ENCODE data around the gene EFCAB13.

EFCAB13 gene

DNA sequence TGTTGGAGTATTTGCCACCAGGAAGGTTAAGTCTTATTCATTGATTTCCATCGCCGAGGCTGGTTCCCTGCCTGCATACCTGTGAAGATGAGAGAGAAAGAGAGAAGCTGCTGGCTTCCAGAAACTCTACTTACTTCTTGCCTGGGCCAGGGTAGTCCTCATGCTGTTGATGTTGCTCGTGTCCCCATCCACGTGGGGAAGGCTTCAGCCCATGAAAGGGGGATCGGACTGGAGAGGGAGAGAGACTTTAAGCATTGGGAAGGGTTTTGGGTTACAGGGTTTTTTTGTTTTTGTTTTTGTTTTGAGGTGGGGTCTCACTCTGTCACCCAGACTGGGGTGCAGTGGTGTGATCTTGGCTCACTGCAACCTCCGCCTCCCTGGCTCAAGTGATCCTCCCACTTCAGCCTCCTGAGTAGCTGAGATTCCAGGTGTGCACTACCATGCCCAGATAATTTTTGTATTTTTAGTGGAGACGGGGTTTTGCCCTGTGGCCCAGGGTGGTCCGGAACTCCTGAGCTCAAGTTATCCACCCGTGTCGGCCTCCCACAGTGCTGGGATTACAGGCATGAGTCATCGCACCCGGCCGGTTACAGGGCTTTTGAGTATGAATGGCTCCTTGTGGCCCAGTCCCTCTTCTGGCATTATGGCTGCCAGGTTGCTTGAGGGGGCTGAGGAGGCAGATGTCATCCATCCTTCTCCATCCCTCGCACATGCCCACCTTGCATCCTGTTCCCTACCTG is 43.5 kb upstream of the EFCAB13 start (continued):
- TF ChIP-seq, protein P1, sequence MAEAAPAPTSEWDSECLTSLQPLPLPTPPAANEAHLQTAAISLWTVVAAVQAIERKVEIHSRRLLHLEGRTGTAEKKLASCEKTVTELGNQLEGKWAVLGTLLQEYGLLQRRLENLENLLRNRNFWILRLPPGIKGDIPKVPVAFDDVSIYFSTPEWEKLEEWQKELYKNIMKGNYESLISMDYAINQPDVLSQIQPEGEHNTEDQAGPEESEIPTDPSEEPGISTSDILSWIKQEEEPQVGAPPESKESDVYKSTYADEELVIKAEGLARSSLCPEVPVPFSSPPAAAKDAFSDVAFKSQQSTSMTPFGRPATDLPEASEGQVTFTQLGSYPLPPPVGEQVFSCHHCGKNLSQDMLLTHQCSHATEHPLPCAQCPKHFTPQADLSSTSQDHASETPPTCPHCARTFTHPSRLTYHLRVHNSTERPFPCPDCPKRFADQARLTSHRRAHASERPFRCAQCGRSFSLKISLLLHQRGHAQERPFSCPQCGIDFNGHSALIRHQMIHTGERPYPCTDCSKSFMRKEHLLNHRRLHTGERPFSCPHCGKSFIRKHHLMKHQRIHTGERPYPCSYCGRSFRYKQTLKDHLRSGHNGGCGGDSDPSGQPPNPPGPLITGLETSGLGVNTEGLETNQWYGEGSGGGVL (tag by site-specific recombination; IDR thresholded peaks at IDR 0.05) = peak; percentile 82
- no peak for TF ChIP-seq ZNF626 (tag by site-specific recombination; IDR thresholded peaks at IDR 0.05)
- no peak for TF ChIP-seq ZNF274 (IDR thresholded peaks at IDR 0.05; ENCODE audit: low read length)
- TF ChIP-seq ZNF274 (tag by site-specific recombination; IDR thresholded peaks at IDR 0.05; ENCODE audit: borderline replicate concordance) = no peak
- peak; percentile 19; the same call in 1 of the 2 replicates for TF ChIP-seq ZBTB17 (tag by site-specific recombination; IDR thresholded peaks at IDR 0.05)
- TF ChIP-seq ZNF677 (tag by site-specific recombination; IDR thresholded peaks at IDR 0.05) = no peak
- TF ChIP-seq ZNF10 (tag by site-specific recombination; IDR thresholded peaks at IDR 0.05) = no peak
- TF ChIP-seq, protein P2, sequence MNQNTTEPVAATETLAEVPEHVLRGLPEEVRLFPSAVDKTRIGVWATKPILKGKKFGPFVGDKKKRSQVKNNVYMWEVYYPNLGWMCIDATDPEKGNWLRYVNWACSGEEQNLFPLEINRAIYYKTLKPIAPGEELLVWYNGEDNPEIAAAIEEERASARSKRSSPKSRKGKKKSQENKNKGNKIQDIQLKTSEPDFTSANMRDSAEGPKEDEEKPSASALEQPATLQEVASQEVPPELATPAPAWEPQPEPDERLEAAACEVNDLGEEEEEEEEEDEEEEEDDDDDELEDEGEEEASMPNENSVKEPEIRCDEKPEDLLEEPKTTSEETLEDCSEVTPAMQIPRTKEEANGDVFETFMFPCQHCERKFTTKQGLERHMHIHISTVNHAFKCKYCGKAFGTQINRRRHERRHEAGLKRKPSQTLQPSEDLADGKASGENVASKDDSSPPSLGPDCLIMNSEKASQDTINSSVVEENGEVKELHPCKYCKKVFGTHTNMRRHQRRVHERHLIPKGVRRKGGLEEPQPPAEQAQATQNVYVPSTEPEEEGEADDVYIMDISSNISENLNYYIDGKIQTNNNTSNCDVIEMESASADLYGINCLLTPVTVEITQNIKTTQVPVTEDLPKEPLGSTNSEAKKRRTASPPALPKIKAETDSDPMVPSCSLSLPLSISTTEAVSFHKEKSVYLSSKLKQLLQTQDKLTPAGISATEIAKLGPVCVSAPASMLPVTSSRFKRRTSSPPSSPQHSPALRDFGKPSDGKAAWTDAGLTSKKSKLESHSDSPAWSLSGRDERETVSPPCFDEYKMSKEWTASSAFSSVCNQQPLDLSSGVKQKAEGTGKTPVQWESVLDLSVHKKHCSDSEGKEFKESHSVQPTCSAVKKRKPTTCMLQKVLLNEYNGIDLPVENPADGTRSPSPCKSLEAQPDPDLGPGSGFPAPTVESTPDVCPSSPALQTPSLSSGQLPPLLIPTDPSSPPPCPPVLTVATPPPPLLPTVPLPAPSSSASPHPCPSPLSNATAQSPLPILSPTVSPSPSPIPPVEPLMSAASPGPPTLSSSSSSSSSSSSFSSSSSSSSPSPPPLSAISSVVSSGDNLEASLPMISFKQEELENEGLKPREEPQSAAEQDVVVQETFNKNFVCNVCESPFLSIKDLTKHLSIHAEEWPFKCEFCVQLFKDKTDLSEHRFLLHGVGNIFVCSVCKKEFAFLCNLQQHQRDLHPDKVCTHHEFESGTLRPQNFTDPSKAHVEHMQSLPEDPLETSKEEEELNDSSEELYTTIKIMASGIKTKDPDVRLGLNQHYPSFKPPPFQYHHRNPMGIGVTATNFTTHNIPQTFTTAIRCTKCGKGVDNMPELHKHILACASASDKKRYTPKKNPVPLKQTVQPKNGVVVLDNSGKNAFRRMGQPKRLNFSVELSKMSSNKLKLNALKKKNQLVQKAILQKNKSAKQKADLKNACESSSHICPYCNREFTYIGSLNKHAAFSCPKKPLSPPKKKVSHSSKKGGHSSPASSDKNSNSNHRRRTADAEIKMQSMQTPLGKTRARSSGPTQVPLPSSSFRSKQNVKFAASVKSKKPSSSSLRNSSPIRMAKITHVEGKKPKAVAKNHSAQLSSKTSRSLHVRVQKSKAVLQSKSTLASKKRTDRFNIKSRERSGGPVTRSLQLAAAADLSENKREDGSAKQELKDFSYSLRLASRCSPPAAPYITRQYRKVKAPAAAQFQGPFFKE (tag by site-specific recombination; IDR thresholded peaks at IDR 0.05; ENCODE audit: borderline replicate concordance) = 0 out of 2 replicates have a peak, but pooled peaks have one; percentile 68
- peak; percentile 53; the same call in 1 of the 2 replicates for TF ChIP-seq ZSCAN23 (tag by site-specific recombination; IDR thresholded peaks at IDR 0.05)
- no peak for TF ChIP-seq SCRT2 (tag by site-specific recombination; IDR thresholded peaks at IDR 0.05)
- 0 out of 2 replicates have a peak, but pooled peaks have one; percentile 42 for TF ChIP-seq ZNF2 (tag by site-specific recombination; IDR thresholded peaks at IDR 0.05)
- no peak for TF ChIP-seq KLF10 (tag by site-specific recombination; IDR thresholded peaks at IDR 0.05)
- peak; percentile 78 for TF ChIP-seq ZNF629 (tag by site-specific recombination; IDR thresholded peaks at IDR 0.05)

DNA sequence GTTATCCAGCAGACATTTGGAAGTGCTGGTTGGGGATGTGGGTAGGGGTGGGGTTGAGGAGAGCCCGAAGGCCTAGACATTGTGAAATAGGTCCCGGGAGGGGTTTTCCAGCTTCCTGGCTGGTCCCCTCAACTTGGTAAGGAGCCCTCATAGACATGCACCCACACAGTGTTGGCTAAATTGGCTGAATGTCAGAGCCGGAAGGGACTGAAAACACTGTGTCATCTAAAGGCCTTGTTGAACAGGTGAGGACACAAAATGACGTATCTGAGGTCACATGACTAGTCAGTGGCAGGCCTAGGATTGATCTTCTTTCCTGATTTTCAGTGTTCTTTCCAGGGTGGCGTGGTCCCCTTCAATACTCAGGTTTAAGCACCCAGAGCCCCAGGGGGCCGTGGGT is 42.5 kb upstream of the EFCAB13 start:
- POLR2A ChIA-PET = no interaction called here
- Histone ChIP-seq H3K4me3 (ENCODE audit: low read depth, low read length) (no peak overlapping the region), H3K9me3 (ENCODE audit: control insufficient read depth, insufficient read depth, low read depth, low read length) (no peaks in the 10 kb centered on the region), H3K4me1 (ENCODE audit: control insufficient read depth, insufficient read depth, low read length) (peaks cover 21% of the 10 kb centered on the region), H3K27ac (ENCODE audit: extremely low read depth, low read depth, low read length) (no peak overlapping the region), H3K36me3 (ENCODE audit: control insufficient read depth in 2 of 2, insufficient read depth in 1 of 2, low read length in 2 of 2) (no peaks in the 10 kb centered on the region)
- TF ChIP-seq ZNF561 (tag by site-specific recombination; IDR thresholded peaks at IDR 0.05; ENCODE audit: borderline replicate concordance) = no peak
- CTCF ChIA-PET = interaction anchor here (1.0 kb wide), 1 partner anchor 34 kb away, joined by 3 read pairs; no protein-coding TSS in a partner anchor

DNA sequence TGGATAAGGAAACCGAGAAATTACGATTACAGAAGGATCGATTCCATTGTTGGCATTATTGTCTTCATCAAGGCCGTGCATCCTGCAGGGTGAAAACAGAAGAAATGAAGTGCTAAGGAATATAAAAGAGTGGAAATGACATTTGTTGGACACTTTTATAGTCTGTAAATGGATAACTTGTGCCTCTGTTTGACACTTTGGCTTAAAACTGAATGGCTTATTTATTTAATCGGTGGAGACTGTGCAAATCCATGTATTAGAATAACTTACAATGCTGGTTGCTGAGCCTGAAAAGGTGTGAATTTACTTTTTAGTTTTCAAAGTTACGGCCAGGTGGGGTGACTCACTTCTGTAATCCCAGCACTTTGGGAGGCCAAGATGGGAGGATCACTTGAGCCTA is 38.8 kb upstream of the EFCAB13 start:
- Histone ChIP-seq H3K4me1 (ENCODE audit: control insufficient read depth, insufficient read depth, low read length) (peaks cover 7% of the 10 kb centered on the region; the same call in 1 of the 2 replicates), H3K4me3 (ENCODE audit: low read depth, low read length) (no peak overlapping the region), H3K36me3 (ENCODE audit: control insufficient read depth in 2 of 2, insufficient read depth in 1 of 2, low read length in 2 of 2) (no peaks in the 10 kb centered on the region), H3K27ac (ENCODE audit: extremely low read depth, low read depth, low read length) (no peak overlapping the region), H3K9me3 (ENCODE audit: control insufficient read depth, insufficient read depth, low read depth, low read length) (no peaks in the 10 kb centered on the region)
- POLR2A ChIA-PET = no interaction called here
- CTCF ChIA-PET = no interaction called here
- TF ChIP-seq ZNF548 (tag by site-specific recombination; IDR thresholded peaks at IDR 0.05) = no peak
- no peak for TF ChIP-seq BCL11A (tag by site-specific recombination; IDR thresholded peaks at IDR 0.05; ENCODE audit: low read depth)
- no peak for TF ChIP-seq SP3 (tag by site-specific recombination; IDR thresholded peaks at IDR 0.05)
- TF ChIP-seq, protein P3, sequence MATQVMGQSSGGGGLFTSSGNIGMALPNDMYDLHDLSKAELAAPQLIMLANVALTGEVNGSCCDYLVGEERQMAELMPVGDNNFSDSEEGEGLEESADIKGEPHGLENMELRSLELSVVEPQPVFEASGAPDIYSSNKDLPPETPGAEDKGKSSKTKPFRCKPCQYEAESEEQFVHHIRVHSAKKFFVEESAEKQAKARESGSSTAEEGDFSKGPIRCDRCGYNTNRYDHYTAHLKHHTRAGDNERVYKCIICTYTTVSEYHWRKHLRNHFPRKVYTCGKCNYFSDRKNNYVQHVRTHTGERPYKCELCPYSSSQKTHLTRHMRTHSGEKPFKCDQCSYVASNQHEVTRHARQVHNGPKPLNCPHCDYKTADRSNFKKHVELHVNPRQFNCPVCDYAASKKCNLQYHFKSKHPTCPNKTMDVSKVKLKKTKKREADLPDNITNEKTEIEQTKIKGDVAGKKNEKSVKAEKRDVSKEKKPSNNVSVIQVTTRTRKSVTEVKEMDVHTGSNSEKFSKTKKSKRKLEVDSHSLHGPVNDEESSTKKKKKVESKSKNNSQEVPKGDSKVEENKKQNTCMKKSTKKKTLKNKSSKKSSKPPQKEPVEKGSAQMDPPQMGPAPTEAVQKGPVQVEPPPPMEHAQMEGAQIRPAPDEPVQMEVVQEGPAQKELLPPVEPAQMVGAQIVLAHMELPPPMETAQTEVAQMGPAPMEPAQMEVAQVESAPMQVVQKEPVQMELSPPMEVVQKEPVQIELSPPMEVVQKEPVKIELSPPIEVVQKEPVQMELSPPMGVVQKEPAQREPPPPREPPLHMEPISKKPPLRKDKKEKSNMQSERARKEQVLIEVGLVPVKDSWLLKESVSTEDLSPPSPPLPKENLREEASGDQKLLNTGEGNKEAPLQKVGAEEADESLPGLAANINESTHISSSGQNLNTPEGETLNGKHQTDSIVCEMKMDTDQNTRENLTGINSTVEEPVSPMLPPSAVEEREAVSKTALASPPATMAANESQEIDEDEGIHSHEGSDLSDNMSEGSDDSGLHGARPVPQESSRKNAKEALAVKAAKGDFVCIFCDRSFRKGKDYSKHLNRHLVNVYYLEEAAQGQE (tag by site-specific recombination; IDR thresholded peaks at IDR 0.05) = no peak
- TF ChIP-seq, protein P4, sequence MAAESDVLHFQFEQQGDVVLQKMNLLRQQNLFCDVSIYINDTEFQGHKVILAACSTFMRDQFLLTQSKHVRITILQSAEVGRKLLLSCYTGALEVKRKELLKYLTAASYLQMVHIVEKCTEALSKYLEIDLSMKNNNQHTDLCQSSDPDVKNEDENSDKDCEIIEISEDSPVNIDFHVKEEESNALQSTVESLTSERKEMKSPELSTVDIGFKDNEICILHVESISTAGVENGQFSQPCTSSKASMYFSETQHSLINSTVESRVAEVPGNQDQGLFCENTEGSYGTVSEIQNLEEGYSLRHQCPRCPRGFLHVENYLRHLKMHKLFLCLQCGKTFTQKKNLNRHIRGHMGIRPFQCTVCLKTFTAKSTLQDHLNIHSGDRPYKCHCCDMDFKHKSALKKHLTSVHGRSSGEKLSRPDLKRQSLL (tag by site-specific recombination; IDR thresholded peaks at IDR 0.05) = no peak

Data from HEK293 (cell line).